Islet of Langerhans (tissue), 1 donor: ENCODE data around the gene PHKG2.

Source experiments
- FAIRE-seq: peaks from one replicate; lab custom pipeline; 2011; peaks lifted over from hg19 to GRCh38; lab: Jason Lieb, UNC

Gene PHKG2

DNA sequence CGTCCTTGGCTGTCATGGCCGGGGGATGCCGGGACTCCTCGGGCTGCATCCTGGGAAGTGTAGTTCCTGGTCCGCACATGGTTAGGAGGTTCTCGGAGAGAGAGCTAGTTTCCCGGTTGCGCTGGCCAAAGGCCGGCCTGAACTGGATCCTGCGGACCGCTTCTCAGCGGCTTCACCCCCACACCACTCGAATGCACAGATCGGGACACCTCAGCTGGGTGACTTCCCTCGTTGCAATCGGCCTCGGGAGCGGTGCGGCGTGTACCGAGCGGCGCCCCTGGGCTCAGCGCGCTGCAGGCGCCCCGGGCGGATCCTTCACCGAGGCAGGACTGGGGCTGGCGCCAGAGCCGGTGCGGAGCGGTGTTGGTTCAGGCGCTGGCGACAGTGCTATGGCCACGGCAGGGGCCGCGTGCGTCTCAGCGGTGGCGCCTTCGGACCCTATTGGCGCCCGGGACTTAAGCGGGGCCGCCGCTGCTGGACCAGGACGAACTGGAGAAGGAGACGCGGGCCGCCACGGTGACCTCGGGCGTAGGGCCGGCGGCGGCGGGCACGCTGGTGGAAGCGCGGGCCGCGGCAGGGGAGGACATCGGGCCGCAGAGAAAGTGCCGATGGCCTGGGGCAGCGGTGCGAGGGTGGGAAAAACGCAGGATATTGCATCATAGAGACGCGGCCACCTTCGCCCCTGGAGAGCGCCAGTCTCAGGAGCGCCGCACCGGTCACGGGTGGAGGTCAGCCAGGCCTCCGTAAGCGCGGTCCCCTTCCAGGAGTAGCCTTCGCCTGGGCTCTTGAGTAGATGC, 27.4 kb downstream of the PHKG2 start:
- no peak for FAIRE-seq

DNA sequence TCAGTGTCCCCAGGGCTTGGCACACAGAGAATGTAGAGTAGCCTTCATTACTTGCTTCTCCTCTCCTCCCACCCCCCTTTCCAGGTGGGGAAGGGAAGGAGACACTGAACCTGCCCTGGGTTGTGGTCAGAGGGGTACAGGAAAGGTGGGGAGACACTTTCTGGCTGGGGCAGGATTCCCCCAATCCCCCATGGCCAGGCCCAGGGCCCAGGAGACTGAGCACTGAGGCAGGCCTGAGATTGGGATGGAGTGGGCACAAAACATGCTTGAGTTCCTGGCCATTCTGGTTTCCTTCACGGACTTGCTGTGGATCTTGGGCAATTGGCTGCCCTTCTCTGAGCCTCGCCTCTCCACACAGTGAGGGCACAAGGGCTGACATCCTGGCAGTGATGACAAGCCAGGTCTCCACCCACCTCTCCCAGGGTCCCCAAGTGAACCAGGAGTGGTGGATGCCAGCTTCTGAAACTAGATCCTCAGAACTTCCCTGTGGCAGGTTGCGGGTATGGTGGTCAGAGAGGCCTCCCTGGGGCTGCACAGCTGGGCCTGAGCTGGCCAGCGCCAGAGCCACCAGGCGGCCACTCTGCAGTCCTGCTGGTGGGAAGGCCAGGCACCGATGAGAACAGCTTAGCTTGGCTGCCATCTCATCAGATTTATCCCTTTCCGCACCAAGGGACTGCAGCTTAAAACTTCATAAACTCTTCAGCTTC, 29.5 kb downstream of the PHKG2 start:
- FAIRE-seq = no peak

DNA sequence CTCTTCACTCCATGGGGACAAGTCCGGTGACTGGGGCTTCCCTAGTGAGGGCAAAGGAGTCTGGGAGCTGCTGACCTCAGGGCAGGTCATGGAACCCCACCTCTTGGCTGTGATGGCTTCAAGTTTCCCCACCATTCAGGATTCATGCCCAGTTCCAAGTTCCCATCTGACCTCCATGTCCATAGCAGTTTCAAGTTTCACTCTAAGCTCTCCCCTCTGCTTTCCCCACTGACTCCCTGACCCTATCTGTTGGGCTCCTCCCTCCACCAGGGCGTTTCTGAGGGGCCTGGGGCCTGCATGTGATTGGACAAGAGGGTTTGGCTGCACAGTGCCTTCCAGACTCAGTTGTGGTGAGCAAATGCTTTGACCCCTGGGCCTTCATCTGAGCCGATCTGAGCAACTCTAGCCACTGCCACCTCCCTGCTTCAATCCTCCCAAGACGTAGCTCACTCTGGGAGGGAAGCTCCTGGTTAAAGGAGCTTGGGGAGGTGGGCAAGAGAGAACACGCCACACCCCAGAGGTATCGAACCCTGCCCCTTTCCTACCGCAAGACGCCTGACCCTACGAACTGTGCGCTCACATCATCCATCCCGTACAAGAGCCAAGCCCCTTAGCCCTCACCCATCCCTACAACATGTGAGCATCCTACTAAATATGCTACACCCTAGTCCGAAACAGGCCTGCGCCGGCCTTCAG, 30.5 kb downstream of the PHKG2 start:
- no peak for FAIRE-seq

DNA sequence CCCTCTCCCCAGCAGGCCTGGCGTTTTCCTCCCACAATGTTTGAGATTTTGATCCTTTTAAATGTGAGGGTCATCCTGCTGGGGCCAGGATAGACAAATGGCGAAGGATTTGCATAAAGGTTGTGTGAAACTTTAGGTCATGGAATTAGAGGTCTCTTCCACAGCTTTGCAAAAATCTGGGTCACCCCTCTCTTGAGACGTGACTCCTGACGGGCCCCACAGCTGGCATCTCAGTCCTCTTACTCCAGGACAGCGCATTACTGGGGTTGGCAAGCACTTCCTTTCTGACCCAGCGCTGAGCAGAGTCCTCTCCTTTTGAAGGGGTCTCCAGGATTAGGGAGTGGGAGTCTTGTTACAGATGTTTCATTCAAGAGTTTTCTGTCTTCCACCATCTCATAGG, 31.4 kb downstream of the PHKG2 start:
- no peak for FAIRE-seq

DNA sequence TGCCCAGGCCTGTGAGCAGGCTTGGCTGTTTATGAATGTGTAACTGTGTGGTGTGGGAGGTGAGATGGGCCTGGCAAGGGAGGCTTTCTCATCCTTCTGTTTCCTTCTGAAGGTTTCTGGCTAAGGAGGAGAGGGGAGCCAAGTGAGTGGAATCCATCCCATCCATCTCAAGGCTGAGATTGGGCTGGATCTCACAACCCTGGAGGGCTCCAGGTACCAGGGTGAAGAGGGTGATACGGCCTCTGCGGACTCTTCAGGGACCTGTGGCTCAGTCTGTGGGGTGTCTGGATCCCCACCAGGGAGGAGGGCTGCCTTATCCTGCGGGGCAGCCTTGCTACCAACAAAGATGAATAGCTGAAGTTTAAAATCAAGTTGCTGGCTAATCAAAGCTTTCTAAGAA, 31.8 kb downstream of the PHKG2 start:
- no peak for FAIRE-seq

DNA sequence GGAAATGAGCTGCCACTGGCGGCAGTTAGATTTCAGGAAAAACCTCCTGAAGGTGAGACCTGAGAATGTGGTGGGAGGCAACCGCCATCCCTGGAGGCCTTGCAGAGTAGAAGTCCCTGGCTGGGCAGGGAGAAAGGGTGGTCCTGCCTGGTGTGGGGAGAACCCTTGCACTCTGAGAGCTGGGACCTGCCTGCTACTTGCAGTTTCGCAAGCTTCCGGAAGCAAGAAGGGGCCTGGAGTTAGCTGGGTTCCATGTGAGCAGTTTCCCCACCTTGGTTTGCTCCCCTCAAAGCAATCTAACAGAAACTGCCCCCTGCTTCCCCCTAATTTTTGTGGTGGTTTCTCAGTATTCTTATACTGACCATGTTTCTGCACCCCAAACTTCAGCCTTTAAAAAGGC, 32.3 kb downstream of the PHKG2 start:
- no peak for FAIRE-seq

DNA sequence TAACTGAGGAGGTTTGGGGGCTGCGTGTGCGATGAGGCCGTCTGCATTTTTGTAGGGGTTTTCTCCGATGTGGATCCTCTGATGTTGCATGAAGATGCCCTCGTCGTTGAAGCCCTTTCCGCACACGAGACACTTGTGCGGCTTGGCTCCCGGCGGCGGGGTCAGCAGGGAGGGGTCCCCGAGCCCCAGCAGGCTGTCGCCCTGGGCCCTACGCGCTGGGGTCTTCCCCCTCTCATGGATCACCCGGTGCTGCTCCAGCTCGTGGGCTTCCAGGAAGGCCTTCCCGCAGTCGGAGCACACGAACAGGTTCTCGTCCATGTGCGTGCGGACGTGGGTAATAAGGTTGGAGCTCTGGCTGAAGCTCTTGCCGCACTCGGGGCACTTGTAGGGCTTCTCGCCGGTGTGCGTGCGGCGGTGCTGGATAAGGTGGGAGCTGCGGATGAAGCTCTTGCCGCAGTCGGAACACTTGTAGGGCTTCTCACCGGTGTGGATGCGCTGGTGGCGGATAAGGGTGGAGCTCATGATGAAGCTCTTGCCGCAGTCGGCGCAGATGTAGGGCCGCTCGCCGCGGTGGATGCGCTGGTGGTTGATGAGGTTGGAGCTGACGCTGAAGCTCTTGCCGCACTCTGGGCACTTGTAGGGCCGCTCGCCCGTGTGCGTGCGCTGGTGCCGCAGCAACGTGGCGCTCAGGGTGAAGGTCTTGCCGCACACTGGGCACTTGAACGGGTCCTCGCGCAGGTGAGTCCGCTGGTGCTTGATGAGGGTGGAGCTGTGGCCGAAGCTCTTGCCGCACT, 34.5 kb downstream of the PHKG2 start:
- no peak for FAIRE-seq

DNA sequence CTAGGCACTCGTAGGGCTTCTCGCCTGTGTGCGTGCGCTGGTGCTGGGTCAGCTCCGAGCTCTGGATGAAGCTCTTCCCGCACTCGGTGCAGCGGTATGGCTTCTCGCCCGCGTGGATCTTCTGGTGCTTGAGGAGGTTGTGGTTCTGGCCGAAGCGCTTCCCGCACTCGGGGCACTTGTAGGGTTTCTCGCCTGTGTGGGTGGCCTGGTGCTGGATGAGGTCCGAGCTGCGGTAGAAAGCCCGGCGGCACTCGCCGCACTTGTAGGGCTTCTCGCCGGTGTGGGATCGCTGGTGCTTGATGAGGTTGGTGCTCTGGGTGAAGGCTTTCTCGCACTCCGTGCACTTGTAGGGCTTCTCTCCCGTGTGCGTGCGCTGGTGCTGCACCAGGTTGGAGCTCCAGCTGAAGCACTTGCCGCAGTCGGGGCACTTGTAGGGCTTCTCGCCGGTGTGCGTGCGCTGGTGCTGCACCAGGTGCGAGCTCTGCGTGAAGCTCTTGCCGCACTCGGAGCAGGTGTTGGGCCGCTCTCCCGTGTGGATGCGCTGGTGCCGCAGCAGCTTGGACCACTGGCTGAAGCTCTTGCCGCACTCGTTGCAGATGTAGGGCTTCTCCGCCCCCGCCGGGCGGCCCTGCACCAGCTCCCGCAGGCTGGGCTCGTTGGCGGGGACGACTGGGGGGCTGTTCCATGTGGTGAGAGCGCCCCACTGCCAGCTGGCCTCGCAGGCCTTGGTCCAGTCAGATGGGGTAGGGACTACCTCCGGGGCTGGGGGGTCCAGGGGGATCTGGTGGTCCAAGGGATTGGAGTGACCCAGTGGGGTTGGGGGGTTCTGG, 35.3 kb downstream of the PHKG2 start:
- no peak for FAIRE-seq

DNA sequence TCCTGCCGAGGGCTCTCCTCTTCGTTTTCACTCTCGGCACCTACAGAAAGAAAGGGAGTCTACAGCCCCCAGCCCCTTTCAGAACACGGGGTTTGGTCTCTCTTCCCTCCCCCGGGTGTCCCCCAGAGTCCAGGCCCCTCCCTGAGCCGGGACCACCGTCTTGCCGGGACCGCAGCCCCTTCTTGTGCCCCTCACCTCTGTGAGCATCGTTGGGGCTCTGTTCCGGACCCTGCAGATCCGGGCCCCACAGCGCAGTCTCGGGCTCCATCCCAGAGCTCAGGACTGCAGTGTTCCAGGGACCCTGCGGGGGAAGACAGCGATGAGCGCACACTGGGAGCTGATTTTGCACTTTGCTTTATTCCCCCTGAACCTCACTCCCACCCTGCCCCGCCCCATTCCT, 36.0 kb downstream of the PHKG2 start:
- no peak for FAIRE-seq

DNA sequence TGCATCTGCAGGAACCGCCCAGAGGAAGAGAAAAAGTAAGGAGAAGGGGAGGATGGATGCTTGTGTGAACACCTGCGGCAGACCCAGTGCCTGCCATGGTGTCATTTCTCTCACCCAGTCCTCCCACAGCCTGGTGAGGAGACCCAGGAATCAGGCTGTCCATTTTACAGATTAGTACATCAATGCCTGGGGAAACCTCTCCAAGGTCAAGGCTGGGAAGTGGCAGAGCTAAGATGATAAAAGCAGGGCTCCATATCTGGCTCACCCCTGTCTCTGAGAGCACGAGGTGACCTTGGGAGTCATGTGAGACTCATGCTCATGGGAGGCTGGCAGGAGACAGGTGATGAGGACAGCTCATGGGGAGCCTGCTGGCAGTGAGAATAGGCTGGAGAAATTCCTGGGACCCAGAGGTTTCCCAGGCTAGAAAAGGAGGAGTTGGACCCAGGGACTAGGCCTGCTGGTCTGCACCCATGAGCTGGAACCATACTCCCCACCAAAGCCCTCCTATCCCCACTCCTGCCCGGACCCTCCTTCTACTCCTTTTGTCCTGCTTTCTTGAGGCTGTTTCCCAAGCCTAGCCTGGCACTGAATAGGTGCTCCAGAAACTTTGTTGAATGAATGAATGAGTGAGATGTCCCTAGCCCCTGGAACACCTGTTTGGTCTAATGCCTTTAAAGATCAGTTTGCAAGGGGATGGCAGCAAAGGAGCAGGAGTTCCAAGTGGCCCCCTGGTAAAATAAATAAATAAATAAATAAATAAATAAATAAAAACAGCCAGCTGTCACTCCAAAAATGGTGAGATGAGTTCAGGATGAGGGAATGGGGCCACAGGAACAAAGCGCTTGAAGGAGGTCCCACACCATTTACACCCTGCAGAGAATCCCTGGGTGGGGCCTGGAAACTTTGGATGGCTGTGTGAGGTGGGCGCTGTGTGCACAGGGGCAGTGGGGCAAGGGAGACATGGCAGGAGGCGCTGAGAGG, 37.2 kb downstream of the PHKG2 start:
- FAIRE-seq = no peak

DNA sequence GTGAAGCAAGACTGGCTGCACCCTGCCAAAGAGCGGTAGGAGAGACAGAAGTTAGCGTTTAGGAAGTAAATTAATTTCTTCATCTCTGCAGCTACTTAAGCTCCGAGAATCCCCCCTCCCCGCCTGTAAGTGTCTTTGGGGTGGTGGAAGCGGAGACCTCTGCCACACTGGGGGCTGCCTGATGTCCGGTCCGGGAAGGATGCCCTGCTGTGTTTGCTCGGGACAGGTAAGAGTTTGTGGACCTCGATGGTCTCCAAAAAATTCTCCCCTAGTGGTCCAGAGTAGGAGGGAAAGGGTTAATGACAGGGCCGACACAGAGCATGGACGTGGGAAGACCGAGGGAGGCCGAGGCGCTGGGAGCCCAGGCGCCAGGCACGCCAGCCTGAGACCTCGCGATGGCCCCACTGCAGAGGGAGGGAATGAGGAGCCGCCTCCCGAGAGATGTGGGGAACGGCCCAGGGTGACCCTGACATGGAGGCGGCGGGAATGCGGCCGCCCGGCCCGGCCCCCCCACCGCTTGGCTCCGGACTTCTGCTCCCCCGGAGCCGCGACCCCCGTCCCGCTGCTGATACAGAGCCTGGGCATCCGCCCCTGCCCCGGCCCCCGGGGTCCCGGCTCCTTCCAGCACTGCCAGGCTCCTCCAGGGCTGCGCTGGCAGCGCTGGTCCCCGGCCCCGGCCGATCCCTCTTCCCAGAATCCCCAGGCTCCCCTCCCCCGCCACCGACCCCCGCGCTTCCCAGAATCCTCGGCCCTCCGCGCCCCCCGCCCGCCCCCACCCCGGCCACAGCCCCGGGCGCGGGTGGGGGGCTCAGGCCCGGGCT, 38.1 kb downstream of the PHKG2 start:
- FAIRE-seq = no peak

DNA sequence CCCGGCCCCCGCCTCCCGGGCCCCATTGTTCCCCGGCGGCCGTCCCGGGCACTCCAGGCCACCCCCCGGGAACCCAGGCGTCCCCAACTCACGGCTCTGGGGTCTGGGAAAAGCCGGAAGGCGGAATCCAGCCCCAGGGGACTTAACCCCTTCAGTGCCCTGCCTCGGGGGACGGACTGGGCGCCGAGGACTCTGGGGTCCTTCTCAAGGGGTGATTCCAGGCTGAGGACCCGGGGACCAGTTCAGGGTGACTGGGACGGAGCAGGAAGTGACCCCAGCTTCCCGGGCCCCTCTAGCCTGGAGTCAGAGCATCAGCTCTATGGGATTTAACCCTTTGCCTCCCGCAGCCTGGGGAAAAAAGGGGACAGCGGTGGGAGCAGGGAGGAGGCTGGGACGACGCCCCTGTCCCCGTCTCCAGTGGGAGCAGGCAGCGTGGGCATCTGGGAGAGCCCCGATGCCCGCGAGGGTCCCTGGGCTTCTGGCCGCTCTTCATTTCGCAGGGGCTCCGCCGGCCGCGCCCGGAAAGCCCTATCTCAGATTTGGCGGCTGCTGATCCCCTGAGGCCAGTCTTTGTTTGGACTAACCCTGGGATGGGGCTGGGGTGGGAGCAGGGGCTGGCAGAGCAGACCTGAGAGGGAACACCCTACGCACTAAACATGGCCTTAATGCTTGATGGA, 38.8 kb downstream of the PHKG2 start, which contains the start of gene ZNF629:
Gene ZNF629 (minus strand): TSS at position 270 of the 677 bp plus-strand sequence. CDS start 2,723 bp downstream, outside the sequence.
- no peak for FAIRE-seq

DNA sequence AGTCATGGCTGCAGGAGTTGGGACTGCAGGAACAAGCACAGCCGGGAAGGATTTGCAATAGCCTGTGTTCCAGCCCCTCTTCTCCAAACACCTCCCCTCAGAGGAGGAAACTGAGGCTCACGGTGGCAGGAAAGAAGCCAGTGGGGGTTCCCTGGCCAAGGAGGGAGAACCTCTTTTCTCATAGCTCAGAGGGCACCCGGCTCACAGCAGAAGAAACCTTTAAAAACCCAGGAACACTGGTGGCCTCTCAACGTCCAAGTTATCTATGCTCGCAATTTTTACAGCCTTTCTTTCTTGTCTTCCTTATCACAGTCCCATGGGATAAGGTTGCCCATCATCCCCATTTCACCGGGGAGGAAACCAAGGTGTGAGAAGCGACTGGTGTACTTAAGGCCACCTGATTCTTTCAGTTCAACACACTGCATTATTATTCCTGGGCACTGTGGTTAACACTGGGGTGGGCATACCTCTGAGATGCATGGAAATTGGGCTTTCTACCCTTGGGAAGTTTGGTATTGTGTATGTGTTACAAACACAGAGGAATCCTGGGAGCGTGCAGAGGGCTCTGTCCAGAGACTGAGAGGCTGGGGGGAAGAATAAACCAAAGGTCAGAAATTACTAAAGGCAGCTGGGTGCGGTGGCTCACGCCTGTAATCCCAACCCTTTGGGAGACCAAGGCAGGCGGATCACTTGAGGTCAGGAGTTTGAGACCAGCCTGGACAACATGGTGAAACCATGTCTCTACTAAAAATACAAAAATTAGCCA, 39.6 kb downstream of the PHKG2 start:
- FAIRE-seq = no peak

DNA sequence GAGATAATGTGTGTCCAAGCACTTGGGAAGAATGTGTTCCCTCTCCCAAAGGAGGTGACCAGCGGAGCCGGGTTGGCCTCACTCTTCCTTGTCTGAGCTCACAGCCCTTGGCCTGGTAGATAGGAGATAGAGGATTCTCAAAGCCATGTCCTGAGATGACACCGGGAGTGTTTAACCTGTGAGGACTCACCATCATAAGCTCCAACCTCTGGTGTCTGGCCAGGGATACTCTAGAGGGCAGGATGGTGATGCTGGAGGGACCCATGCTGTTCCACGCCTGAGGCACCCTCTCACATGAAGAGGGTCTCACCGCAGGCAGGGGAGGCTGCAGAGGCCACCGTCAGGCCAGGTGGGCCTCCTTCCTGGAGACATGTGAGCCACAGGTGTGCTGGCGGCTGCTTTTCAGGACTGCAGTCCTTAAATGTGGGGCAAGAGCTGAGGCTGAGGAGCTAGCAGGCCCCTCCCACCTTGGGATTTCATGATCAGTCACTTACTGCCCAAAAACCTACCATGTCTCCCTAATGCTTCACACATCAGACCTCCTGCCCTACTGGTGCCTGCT, 45.4 kb downstream of the PHKG2 start:
- FAIRE-seq = no peak

DNA sequence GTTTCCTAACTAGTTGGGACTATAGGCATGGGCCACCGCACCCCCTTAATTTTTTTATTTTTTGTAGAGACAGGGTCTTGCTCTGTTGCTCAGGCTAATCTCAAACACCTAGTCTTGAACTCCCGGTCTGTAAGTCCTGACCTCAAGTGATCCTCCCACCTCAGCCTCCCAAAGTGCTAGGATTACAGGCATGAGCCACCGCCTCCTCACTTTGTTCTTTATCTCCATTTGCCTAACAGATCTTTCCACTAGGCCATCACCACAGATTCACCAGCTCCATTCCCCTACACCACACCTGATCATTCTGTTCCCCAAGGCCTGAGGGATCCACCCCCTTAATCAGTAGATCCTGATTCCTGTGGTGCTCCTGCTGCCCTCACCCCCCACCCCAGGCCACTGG, 46.4 kb downstream of the PHKG2 start:
- FAIRE-seq = no peak

DNA sequence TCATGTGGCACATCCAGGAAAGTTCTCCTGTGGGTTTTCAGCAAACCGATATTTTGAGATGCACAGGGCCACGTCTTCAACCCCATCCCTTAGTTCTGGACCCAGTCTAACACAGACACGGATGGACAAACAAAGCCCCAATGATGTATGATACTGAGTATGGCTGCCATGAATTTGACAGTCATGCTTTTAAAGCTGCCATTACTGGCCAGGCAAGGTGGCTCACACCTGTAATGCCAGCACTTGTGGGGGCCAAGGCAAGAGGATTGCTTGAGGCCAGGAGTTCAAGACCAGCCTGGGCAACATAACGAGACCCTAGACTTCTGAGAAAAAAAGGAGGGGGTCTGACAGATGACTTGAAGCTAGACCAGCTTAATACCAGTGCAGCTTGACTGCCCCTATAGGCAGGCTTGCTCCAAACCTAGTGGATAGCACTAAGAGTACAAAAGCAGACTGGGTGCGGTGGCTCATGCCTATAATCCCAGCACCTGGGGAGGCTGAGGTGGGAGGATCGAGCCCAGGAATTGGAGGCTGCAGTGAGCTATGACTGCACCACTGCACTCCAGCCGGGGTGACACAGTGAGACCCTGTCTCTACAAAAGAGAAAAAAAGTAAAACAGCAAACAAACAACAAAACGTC, 49.6 kb downstream of the PHKG2 start:
- FAIRE-seq = no peak
